ENCODE data around the gene KIF21A. TPM values are rescaled to one million over a fixed set of nuclear protein-coding genes. Genes with fewer than 3 reads are reported as not detected.

The KIF21A gene
- polyA plus RNA-seq, 1 of the 3 experiments (the other 2 are of a cell fraction): 3.6 TPM

DNA sequence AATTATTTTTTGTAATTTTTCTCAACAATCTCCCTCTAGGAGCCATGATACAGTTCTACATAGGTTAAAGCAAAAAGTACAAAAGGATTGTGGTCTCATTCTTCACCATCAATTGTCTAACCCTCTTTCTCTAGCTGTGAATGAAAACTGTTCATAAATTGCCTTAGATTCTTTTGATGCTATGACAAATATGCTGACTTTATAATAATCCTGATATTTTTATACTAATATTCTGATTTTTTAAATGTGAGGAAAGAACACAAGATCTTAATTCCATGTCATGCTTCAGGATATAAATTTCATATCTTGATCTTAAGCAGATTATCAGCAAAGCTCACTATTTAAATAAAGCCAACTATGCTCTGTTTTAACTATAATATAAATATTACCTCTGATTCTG, 75.4 kb downstream of the KIF21A start:
- DNase-seq: no peak
- Histone ChIP-seq H3K9ac (no peak overlapping the region), H4K20me1 (ENCODE audit: insufficient read depth) (no peaks in the 10 kb centered on the region), H3K4me3 (ENCODE audit: low read depth in 2 of 2, low read length in 1 of 2) (no peak overlapping the region), H3K4me2 (no peak overlapping the region), H3F3A (replicated peaks; ENCODE audit: insufficient read depth) (no peaks in the 10 kb centered on the region), H3K79me2 (ENCODE audit: insufficient read depth) (no peaks in the 10 kb centered on the region), H3K36me3 (replicated peaks in 1 of 2; ENCODE audit: control insufficient read depth in 1 of 2, insufficient read depth in 2 of 2, low read length in 1 of 2) (peaks cover 3 to 38% of the 10 kb centered on the region in 2 experiments), H3K27me3 (ENCODE audit: insufficient read depth) (no peaks in the 10 kb centered on the region), H2AFZ (ENCODE audit: low read depth) (no peak overlapping the region), H3K4me1 (ENCODE audit: control insufficient read depth in 1 of 2, insufficient read depth in 2 of 2, low read depth in 1 of 2, low read length in 1 of 2) (no peaks in the 10 kb centered on the region), H3K9me2 (no peaks in the 10 kb centered on the region), H3K27ac (ENCODE audit: low read depth in 2 of 2, low read length in 1 of 2) (no peak overlapping the region; a peak in 1 of 4 replicates), H3K9me3 (no peaks in the 10 kb centered on the region)
- TF ChIP-seq RXRA (IDR thresholded peaks at IDR 0.05; ENCODE audit: borderline replicate concordance, low read depth) (no peak), JUND (IDR thresholded peaks at IDR 0.05) (no peak), POLR2AphosphoS5 (IDR thresholded peaks at IDR 0.05; ENCODE audit: low read depth, low read length) (no peak), MEF2A (IDR thresholded peaks at IDR 0.05; ENCODE audit: borderline replicate concordance, low read depth) (no peak), FOXJ3 (CRISPR knock-in tag; IDR thresholded peaks at IDR 0.05) (no peak), GATA2 (CRISPR knock-in tag; IDR thresholded peaks at IDR 0.05) (no peak)
- TF ChIP-seq, protein P1, sequence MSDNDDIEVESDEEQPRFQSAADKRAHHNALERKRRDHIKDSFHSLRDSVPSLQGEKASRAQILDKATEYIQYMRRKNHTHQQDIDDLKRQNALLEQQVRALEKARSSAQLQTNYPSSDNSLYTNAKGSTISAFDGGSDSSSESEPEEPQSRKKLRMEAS (IDR thresholded peaks at IDR 0.05; ENCODE audit: low read depth): no peak
- ChIA-PET POLR2A (no interaction called here), CTCF (interaction anchor here (0.7 to 3.0 kb wide), 6 partner anchors 10 to 76 kb away, joined by 3 to 12 read pairs (median 4); partner anchors contain the start of gene KIF21A)

GRCh38 chr12:39365364-39366001, 77.4 kb downstream of the KIF21A start:
- no peak for DNase-seq
- Histone ChIP-seq H3K36me3 (replicated peaks in 1 of 2; ENCODE audit: control insufficient read depth in 1 of 2, insufficient read depth in 2 of 2, low read length in 1 of 2) (peaks cover 3 to 45% of the 10 kb centered on the region in 2 experiments), H2AFZ (ENCODE audit: low read depth) (no peak overlapping the region), H3K9me2 (no peaks in the 10 kb centered on the region), H3K9ac (no peak overlapping the region), H3K27me3 (ENCODE audit: insufficient read depth) (no peaks in the 10 kb centered on the region), H3F3A (replicated peaks; ENCODE audit: insufficient read depth) (no peaks in the 10 kb centered on the region), H3K4me2 (no peak overlapping the region), H3K9me3 (no peaks in the 10 kb centered on the region), H3K79me2 (ENCODE audit: insufficient read depth) (no peaks in the 10 kb centered on the region), H3K4me3 (ENCODE audit: low read depth in 2 of 2, low read length in 1 of 2) (no peak overlapping the region), H3K27ac (ENCODE audit: low read depth in 2 of 2, low read length in 1 of 2) (no peak overlapping the region), H4K20me1 (ENCODE audit: insufficient read depth) (no peaks in the 10 kb centered on the region), H3K4me1 (ENCODE audit: control insufficient read depth in 1 of 2, insufficient read depth in 2 of 2, low read depth in 1 of 2, low read length in 1 of 2) (no peaks in the 10 kb centered on the region)
- ChIA-PET POLR2A (interaction anchor here (0.8 kb wide), 1 partner anchor 78 kb away, joined by 3 read pairs; no protein-coding TSS in a partner anchor), CTCF (interaction anchor here (0.6 to 3.0 kb wide), 9 partner anchors 10 to 256 kb away, joined by 3 to 12 read pairs (median 3); partner anchors contain the start of gene KIF21A)
- 98% methylated on average over 8 of the region's 8 CpGs for WGBS (ENCODE audit: low lambda C conversion rate)
- TF ChIP-seq RAD21 (IDR thresholded peaks at IDR 0.05; ENCODE audit: low read length) (peak; percentile 29; the same call in 1 of the 2 replicates), IRF3 (IDR thresholded peaks at IDR 0.05; ENCODE audit: low read depth, low read length) (no peak), EP300 (IDR thresholded peaks at IDR 0.05; ENCODE audit: borderline replicate concordance in 1 of 2, low read depth in 1 of 2, low read length in 1 of 2) (no peak), TEAD4 (IDR thresholded peaks at IDR 0.05; ENCODE audit: borderline replicate concordance, insufficient read depth) (no peak), PBX3 (IDR thresholded peaks at IDR 0.05) (no peak), JUND (IDR thresholded peaks at IDR 0.05) (no peak), SMC3 (IDR thresholded peaks at IDR 0.05; ENCODE audit: low read depth, low read length) (no peak)
- TF ChIP-seq, protein P2, sequence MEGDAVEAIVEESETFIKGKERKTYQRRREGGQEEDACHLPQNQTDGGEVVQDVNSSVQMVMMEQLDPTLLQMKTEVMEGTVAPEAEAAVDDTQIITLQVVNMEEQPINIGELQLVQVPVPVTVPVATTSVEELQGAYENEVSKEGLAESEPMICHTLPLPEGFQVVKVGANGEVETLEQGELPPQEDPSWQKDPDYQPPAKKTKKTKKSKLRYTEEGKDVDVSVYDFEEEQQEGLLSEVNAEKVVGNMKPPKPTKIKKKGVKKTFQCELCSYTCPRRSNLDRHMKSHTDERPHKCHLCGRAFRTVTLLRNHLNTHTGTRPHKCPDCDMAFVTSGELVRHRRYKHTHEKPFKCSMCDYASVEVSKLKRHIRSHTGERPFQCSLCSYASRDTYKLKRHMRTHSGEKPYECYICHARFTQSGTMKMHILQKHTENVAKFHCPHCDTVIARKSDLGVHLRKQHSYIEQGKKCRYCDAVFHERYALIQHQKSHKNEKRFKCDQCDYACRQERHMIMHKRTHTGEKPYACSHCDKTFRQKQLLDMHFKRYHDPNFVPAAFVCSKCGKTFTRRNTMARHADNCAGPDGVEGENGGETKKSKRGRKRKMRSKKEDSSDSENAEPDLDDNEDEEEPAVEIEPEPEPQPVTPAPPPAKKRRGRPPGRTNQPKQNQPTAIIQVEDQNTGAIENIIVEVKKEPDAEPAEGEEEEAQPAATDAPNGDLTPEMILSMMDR (IDR thresholded peaks at IDR 0.05): peak; percentile 38
- TF ChIP-seq, protein P1 (IDR thresholded peaks at IDR 0.05; ENCODE audit: low read depth): no peak

Data from SK-N-SH (cell line).